Midbrain (tissue), 1 donor: ENCODE measurements around the gene NOXO1.
"Not testable (repeated sequence)": the region's sequence is repeated elsewhere in the genome, so short reads cannot be mapped to it uniquely, and the experiment has no call there.

ENCODE experiments used
- DNase-seq: peaks from one replicate; lab custom pipeline; 2025; lab: John Stamatoyannopoulos, UW

NOXO1 gene

GRCh38 chr16:1942047-1942809 lies 39.0 kb downstream of the NOXO1 start:
- no peak for DNase-seq

- DNase-seq, result no peak
Measured at GRCh38 chr16:1941162-1942046, 39.9 kb downstream of the NOXO1 start.

GRCh38 chr16:1940273-1941161 lies 40.8 kb downstream of the NOXO1 start:
- no peak for DNase-seq

- DNase-seq, result not testable (repeated sequence)
Measured at GRCh38 chr16:1939833-1940232, 41.4 kb downstream of the NOXO1 start.

- no peak for DNase-seq
Measured at GRCh38 chr16:1938910-1939309, 42.4 kb downstream of the NOXO1 start.

- DNase-seq, result no peak
Measured at GRCh38 chr16:1938316-1938715, 43.0 kb downstream of the NOXO1 start.

GRCh38 chr16:1936945-1937479 lies 44.3 kb downstream of the NOXO1 start:
- DNase-seq, result no peak

- no peak for DNase-seq
Measured at GRCh38 chr16:1933097-1933661, 48.1 kb downstream of the NOXO1 start.

- no peak for DNase-seq
Measured at GRCh38 chr16:1932050-1933028, 48.9 kb downstream of the NOXO1 start.

- DNase-seq, result no peak
Measured at GRCh38 chr16:1930338-1930720, 50.9 kb downstream of the NOXO1 start.

- peak; percentile 86 for DNase-seq
Measured at GRCh38 chr16:1929578-1930337, 51.5 kb downstream of the NOXO1 start.

- peak; percentile 3 for DNase-seq
Measured at GRCh38 chr16:1929105-1929504, 52.2 kb downstream of the NOXO1 start.
